ENCODE data around the gene PLEK. TPM values are rescaled to one million over a fixed set of nuclear protein-coding genes. Genes with fewer than 3 reads are reported as not detected.
"Not testable (repeated sequence)": the region's sequence is repeated elsewhere in the genome, so short reads cannot be mapped to it uniquely, and the experiment has no call there.

PLEK gene
- total and polyA plus RNA-seq, 4 donors = 2.6 to 40.6 (median 4.6) TPM

DNA sequence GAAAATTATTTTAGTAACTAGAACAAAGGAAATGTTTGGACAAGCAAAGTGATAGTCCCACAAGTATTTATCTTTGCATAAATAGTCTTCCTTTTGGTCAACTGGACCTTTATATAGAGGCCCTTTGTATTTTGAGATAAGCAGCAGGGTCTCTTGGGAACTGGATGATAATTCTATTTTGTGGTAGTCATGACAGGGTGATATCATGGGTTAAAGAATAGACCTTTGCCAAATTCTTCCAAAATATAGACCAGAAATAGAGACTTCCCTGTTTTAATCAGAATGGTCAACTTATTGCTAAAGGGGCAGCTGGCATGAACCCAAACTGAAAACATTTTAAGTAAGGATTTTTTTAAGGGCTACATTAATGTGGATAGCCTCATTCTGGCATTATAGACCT, 10.5 kb downstream of the PLEK start (continued):
- TF ChIP-seq, protein P1, sequence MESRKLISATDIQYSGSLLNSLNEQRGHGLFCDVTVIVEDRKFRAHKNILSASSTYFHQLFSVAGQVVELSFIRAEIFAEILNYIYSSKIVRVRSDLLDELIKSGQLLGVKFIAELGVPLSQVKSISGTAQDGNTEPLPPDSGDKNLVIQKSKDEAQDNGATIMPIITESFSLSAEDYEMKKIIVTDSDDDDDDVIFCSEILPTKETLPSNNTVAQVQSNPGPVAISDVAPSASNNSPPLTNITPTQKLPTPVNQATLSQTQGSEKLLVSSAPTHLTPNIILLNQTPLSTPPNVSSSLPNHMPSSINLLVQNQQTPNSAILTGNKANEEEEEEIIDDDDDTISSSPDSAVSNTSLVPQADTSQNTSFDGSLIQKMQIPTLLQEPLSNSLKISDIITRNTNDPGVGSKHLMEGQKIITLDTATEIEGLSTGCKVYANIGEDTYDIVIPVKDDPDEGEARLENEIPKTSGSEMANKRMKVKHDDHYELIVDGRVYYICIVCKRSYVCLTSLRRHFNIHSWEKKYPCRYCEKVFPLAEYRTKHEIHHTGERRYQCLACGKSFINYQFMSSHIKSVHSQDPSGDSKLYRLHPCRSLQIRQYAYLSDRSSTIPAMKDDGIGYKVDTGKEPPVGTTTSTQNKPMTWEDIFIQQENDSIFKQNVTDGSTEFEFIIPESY (IDR thresholded peaks at IDR 0.05) = no peak
- no peak for TF ChIP-seq NR2F2 (IDR thresholded peaks at IDR 0.05)
- no peak for TF ChIP-seq FOXA2 (IDR thresholded peaks at IDR 0.05)
- no peak for TF ChIP-seq EGR1 (IDR thresholded peaks at IDR 0.05; ENCODE audit: low read depth in 2 of 2)
- no peak for TF ChIP-seq RAD21 (IDR thresholded peaks at IDR 0.05)
- TF ChIP-seq FOXA1 (IDR thresholded peaks at IDR 0.05) = no peak
- no peak for TF ChIP-seq RXRA (IDR thresholded peaks at IDR 0.05)
- TF ChIP-seq, protein P2, sequence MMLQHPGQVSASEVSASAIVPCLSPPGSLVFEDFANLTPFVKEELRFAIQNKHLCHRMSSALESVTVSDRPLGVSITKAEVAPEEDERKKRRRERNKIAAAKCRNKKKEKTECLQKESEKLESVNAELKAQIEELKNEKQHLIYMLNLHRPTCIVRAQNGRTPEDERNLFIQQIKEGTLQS (IDR thresholded peaks at IDR 0.05) = no peak

DNA sequence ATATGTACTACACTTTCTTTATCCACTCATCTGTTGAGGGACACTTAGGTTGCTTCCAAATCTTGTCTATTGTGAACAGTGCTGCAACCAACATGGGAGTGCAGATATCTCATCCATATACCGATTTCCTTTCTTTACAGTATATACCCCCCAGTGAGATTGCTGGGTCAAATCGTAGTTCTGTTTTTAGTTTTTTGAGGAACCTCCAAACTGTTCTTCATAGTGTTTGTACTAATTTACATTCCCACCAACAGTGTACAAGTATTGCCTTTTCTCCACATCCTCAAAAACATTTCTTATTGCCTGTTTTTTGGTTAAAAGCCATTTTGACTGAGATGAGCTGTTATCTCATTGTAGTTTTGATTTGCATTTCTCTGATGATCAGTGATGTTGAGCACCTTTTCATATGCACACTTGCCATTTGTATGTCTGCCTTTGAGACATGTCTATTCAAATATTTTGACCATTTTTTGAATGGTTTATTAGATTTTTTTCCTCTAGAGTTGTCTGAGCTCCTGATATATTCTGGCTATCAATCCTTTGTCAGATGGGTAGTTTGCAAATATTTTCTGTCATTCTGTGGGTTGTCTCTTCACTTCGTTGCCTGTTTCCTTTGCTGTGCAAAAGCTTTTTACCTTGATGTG, 12.2 kb downstream of the PLEK start:
- Histone ChIP-seq H3K27me3 (ENCODE audit: control insufficient read depth in 4 of 4, insufficient read depth in 4 of 4, low read length in 3 of 4) (no peaks in the 10 kb centered on the region), H3K4me3 (ENCODE audit: low read depth in 1 of 3, low read length in 3 of 3) (no peak overlapping the region), H3K9me3 (ENCODE audit: control insufficient read depth in 4 of 4, low read length in 3 of 4) (no peaks in the 10 kb centered on the region), H3K27ac (ENCODE audit: low read depth in 1 of 2, low read length in 2 of 2) (no peak overlapping the region), H3K4me1 (ENCODE audit: control insufficient read depth in 4 of 4, insufficient read depth in 4 of 4, low read length in 3 of 4) (no peaks in the 10 kb centered on the region), H3K36me3 (ENCODE audit: control insufficient read depth in 4 of 4, insufficient read depth in 3 of 4, low read depth in 1 of 4, low read length in 3 of 4) (no peaks in the 10 kb centered on the region), H3K9ac (ENCODE audit: low read depth in 1 of 2, low read length in 2 of 2) (no peak overlapping the region)
- no peak for DNase-seq (ENCODE audit: low spot score)
- 77% methylated on average over 3 of the region's 3 CpGs for WGBS
- TF ChIP-seq, protein P3, sequence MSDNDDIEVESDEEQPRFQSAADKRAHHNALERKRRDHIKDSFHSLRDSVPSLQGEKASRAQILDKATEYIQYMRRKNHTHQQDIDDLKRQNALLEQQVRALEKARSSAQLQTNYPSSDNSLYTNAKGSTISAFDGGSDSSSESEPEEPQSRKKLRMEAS (IDR thresholded peaks at IDR 0.05) = no peak

DNA sequence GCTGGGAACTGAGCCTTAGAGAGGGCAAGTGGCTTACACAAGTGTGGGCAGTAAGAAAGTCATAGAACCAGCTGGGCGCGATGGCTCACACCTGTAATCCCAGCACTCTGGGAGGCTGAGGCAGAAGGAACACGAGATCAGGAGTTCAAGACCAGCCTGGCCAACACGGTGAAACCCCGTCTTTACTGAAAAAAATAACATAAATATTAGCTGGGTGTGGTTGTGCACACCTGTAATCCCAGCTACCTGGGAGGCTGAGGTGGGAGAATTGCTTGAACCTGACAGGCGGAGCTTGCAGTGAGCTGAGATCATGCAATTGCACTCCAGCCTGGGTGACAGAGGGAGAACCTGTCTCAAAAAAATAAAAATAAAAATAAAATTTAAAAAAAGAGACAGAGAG, 13.7 kb downstream of the PLEK start:
- not testable (repeated sequence) for H3K27me3 ChIP-seq (ENCODE audit: control insufficient read depth in 4 of 4, insufficient read depth in 4 of 4, low read length in 3 of 4); H3K27ac ChIP-seq (ENCODE audit: low read depth in 1 of 2, low read length in 2 of 2); H3K9ac ChIP-seq (ENCODE audit: low read depth in 1 of 2, low read length in 2 of 2); H3K4me1 ChIP-seq (ENCODE audit: control insufficient read depth in 4 of 4, insufficient read depth in 4 of 4, low read length in 3 of 4); H3K9me3 ChIP-seq (ENCODE audit: control insufficient read depth in 4 of 4, low read length in 3 of 4); DNase-seq (ENCODE audit: low spot score); H3K4me3 ChIP-seq (ENCODE audit: low read depth in 1 of 3, low read length in 3 of 3); H3K36me3 ChIP-seq (ENCODE audit: control insufficient read depth in 4 of 4, insufficient read depth in 3 of 4, low read depth in 1 of 4, low read length in 3 of 4)
- WGBS = 83% methylated on average over 6 of the region's 6 CpGs

DNA sequence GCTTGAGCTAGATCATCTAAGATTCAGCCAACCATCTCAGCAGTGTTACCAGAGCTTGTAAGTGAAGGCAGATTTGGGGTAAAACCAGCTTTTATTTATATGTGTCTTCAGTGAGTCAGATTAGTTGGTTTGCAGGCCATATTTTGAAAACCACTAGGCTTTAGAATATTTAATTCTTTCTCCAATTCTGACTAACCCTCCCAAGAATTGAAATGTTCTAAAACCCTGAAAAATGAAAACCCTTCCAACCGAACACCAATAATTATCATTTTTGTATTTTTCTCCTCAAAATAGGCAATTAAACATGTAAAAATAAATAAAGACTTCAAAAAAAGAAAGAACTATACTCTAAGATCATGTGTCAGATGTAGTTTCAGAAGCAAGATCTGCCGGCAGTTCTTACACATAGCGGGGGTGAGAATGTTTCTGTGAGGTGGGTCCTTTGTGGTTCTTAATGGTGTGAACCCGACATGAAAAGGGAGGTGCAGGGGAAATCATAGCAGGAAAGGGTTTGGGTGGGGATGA, 14.2 kb downstream of the PLEK start:
- no peak for DNase-seq (ENCODE audit: low spot score)
- 79% methylated on average over 4 of the region's 4 CpGs for WGBS
- H3K4me3 ChIP-seq (ENCODE audit: low read depth in 1 of 3, low read length in 3 of 3) = no peak overlapping the region
- no peaks in the 10 kb centered on the region for H3K27me3 ChIP-seq (ENCODE audit: control insufficient read depth in 4 of 4, insufficient read depth in 4 of 4, low read length in 3 of 4)
- no peak overlapping the region for H3K27ac ChIP-seq (ENCODE audit: low read depth in 1 of 2, low read length in 2 of 2)
- H3K36me3 ChIP-seq (ENCODE audit: control insufficient read depth in 4 of 4, insufficient read depth in 3 of 4, low read depth in 1 of 4, low read length in 3 of 4) = no peaks in the 10 kb centered on the region
- H3K9me3 ChIP-seq (ENCODE audit: control insufficient read depth in 4 of 4, low read length in 3 of 4) = no peaks in the 10 kb centered on the region
- no peaks in the 10 kb centered on the region for H3K4me1 ChIP-seq (ENCODE audit: control insufficient read depth in 4 of 4, insufficient read depth in 4 of 4, low read length in 3 of 4)
- no peak for TF ChIP-seq HNF4G (IDR thresholded peaks at IDR 0.05)
- no peak for TF ChIP-seq YY1 (IDR thresholded peaks at IDR 0.05)
- no peak overlapping the region for H3K9ac ChIP-seq (ENCODE audit: low read depth in 1 of 2, low read length in 2 of 2)
